Hair follicle dermal papilla cell (primary cell): ENCODE data around the gene KATNAL1. TPM values are rescaled to one million over a fixed set of nuclear protein-coding genes. Genes with fewer than 3 reads are reported as not detected.

Experiments
- small RNA-seq: library from RNA; depleted of rRNA; stranded (forward); fragments of <200 nt; gene quantifications from one replicate; pipeline ENCODE3, GENCODE V24; 2012
- total RNA-seq: library from RNA; depleted of rRNA; stranded (reverse); fragments of >200 nt; gene quantifications from 2 replicates; pipeline ENCODE4 v1.2.3, GENCODE V29; 2012

Gene KATNAL1
- total RNA-seq = 34.2 and 35.9 TPM in 2 replicates

DNA sequence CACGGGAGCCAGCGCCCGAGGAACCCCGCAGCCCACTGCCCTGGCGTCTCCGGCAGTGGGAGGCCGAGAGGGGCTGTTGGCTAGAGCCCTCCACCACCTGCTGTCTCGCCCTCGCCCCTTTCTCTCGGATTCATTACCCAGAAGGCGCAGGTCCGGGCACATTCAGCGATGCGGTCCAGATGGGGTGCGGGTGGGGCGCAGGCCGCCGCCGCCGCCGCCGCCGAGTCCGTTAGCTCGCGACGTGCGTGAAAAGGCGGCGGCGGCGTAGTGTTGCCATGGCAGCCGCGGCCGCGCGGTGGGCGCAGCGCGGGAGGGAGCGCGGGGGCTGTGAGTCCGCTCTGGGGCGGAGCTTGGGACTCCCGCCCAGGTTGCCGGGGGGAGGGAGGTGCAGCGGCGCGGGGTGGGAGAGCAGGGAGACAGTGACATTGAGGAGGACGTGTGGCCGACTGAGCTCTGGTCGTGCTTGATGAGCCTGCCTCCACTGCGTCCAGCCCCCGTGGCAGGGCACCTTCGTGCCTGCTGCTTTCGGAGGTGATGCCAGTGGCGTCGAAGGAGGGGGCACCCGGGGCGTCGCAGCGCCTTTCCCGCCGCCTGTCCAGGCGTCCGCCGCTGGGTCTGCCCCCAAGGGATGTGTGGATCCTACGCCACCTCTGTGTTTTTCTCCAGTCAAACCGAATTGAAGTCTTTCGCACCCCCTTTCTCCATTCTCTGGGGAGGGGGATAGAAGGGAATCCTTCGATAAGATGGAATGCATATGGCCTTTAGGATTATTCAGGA lies at the start of gene KATNAL1:
Gene KATNAL1 (minus strand): TSS at position 358 of the 777 bp plus-strand sequence. CDS start 23,774 bp downstream, outside the sequence.

Small RNA genes within 50 kb of the gene (small RNA-seq; reads per million reads assigned to genes)
- not detected for gene RNU6-64P

Other genes starting within 250 kb of the KATNAL1 start
- gene UBE2L5, start 114.9 kb upstream of the KATNAL1 start, total RNA-seq = 0.85 TPM in 1 of 2 replicates, not detected in the other
- gene HMGB1, start 158.4 kb upstream of the KATNAL1 start, total RNA-seq = 82.1 and 129 TPM in 2 replicates